Motor neuron (in vitro differentiated cells): ENCODE measurements around the gene GRAMD1B. TPM values are rescaled to one million over a fixed set of nuclear protein-coding genes. Genes with fewer than 3 reads are reported as not detected.
"Not testable (repeated sequence)": the region's sequence is repeated elsewhere in the genome, so short reads cannot be mapped to it uniquely, and the experiment has no call there.

Experiments
- ATAC-seq, 8 experiments: fragments of 200-7000 bp; cut with Tn5 transposase; replicated peaks in 6 of 8; 2 replicates each; pipeline ENCODE4 v1.8.0; 2021; ENCODE audit warnings: mild to moderate bottlenecking in 8 of 8, moderate library complexity in 8 of 8
- H3K27ac ChIP-seq, 2 donors: fragments of 250-450 bp; sonication (Bioruptor Pico); 2 replicates each; pipeline ENCODE4 v1.9.0; 2021; ENCODE audit warnings: antibody characterized with exemption in 2 of 2, mild to moderate bottlenecking in 2 of 2, moderate library complexity in 1 of 2
- H3K4me1 ChIP-seq, 2 donors: fragments of 250-450 bp; sonication (Bioruptor Pico); replicated peaks in 1 of 2; 2 replicates each; pipeline ENCODE4 v1.6.1; 2021; ENCODE audit warnings: antibody characterized with exemption in 2 of 2, mild to moderate bottlenecking in 2 of 2, moderate library complexity in 1 of 2
- H3K4me3 ChIP-seq, 5 donors: fragments of 250-450 bp; sonication (Bioruptor Pico); 2 replicates each; pipeline ENCODE4 v1.9.0; 2021; ENCODE audit warnings: antibody characterized with exemption in 5 of 5, mild to moderate bottlenecking in 5 of 5, moderate library complexity in 4 of 5
- WGBS, 10 experiments: fragments of 450-650 bp; shearing (Covaris generic); methylation state at CpG; one replicate each; pipeline ENCODE4 v1.0.0; 2022; 5-methylcytosine and 5-hydroxymethylcytosine counted together
- in situ Hi-C, 9 experiments: fragments of 400-800 bp; cut with MboI; loops; one replicate each; pipeline ENCODE4 v1.15.0; 2021; ENCODE audit warnings: low sequenced_read_pairs in 9 of 9, low pct_unique_long_range_greater_than_20kb in 2 of 9; ENCODE audit not compliant: unreplicated experiment in 9 of 9
- total RNA-seq, 8 experiments: library from RNA; unstranded; fragments of 300-600 nt; gene quantifications; 2 replicates each; pipeline versions ENCODE4 v1.2.3 to v1.2.4, GENCODE V29; 2022

The GRAMD1B gene
- total RNA-seq, 8 experiments from 2014 or later, result 0.94 to 17.1 (median 10.4) TPM

DNA sequence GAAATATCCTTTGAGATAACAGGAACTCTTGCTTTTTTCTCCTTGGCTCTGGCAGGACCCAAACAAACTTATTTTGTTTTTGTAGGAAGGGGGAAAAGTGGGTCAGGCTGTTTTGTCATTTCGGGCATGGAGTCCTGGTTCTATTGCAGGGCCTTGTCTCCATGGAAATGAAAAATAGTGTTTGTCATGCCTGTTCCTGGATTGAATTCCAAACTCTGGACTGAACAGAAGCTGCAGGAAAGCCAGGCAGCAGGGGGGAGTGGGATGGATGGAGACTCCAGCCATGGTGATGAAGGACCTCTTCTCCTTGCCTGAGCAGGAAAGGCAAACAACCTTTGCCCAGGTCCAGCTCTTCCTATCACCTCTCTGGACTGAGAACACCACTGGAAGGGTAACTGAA is 137.4 kb downstream of the GRAMD1B start:
- Histone ChIP-seq H3K27ac (no peak overlapping the region), H3K4me1 (peaks cover 8 to 16% of the 10 kb centered on the region in 2 donors), H3K4me3 (no peak overlapping the region)
- WGBS, 10 experiments, result 17 to 100% (median 63%) methylated on average over 1 of the region's 1 CpG; no CpG with 5 or more reads in 4 of the 10 experiments
- in situ Hi-C loops, result no loop called here
- peak in 1 of 8 experiments; percentile 44 for ATAC-seq

DNA sequence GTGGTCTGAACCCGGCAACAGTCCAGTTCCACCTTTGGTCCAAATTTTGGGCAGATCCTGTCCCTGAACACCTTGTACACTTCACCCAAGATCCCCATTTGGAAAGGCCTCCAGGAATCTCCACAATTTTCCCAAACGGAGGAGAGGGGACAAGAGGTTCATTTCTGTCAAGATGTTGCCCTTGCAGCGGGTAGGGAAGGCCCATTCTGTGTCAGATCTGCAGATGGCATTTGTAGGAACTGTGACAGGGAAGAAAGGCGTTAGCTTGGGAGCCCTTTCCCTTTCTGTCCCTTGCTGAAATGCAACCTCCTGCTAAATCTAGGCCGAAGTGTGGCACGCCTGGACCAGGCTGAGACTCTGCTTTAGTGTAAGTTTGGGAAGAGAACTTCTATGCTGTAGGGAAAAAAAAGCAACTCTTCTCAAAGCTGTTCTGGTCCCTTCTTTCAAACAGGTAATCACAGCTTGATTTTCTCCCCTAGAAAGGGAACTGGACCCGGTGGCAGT is 138.3 kb downstream of the GRAMD1B start:
- Histone ChIP-seq H3K4me1 (peaks cover 2 to 7% of the 10 kb centered on the region in 2 donors), H3K27ac (no peak overlapping the region), H3K4me3 (no peak overlapping the region)
- ATAC-seq, result no peak
- 70 to 100% (median 78%) methylated on average over 1 to 3 of the region's 7 CpGs; no CpG with 5 or more reads in 2 of the 10 experiments for WGBS, 10 experiments
- in situ Hi-C loops, result no loop called here

DNA sequence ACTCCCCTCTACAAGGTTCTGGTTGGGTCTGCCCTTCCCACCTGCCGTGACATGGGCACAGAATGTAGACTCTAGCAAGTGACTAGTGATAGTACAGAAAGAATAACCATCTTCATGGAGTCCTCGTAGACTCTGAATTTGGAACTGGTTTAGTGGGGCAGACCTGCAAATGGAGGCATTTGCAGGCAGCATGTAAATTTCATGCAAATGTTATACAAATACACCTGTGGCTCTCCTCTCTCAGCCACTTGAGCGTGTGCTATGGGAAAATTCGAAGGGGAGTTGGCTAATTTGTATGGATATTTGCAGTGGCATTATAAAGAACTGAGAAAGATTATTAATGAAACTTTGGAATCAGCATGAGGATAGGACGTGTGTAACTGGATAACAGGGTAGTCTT is 139.3 kb downstream of the GRAMD1B start:
- H3K27ac ChIP-seq, result no peak overlapping the region
- WGBS, 10 experiments, result 0 to 100% (median 74%) methylated on average over 1 to 4 of the region's 5 CpGs; no CpG with 5 or more reads in 1 of the 10 experiments

GRCh38 chr11:123570939-123571580 is 141.0 kb downstream of the GRAMD1B start:
- WGBS, 10 experiments, result 33 to 100% (median 94%) methylated on average over 1 to 4 of the region's 9 CpGs; no CpG with 5 or more reads in 6 of the 10 experiments
- H3K27ac ChIP-seq, result no peak overlapping the region
- ATAC-seq, result no peak
- in situ Hi-C loops, result no loop called here
- no peak overlapping the region for H3K4me3 ChIP-seq
- H3K4me1 ChIP-seq, result peaks cover 2% of the 10 kb centered on the region in 2 donors

More for the DNA sequence above, 139.3 kb downstream of the GRAMD1B start:
- Histone ChIP-seq H3K4me1 (no peaks in the 10 kb centered on the region), H3K4me3 (no peak overlapping the region)
- in situ Hi-C loops, result no loop called here
- peak in 2 of 8 experiments; percentile 33 to 96 for ATAC-seq

DNA sequence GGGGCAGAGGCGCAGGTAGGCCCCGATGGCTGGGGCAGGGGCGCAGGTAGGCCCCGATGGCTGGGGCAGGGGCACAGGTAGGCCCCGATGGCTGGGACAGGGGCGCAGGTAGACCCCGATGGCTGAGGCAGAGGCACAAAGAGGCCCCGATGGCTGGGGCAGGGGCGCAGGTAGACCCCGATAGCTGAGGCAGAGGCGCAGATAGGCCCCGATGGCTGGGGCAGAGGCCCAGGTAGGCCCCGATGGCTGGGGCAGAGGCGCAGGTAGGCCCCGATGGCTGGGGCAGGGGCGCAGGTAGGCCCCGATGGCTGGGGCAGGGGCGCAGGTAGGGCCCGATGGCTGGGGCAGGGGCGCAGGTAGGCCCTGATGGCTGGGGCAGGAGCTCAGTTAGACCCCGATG is 142.7 kb downstream of the GRAMD1B start:
- 80% methylated on average over 2 of the region's 21 CpGs; no CpG with 5 or more reads in 9 of the 10 experiments for WGBS, 10 experiments
- ATAC-seq, in situ Hi-C loops: not testable (repeated sequence)

GRCh38 chr11:123573286-123573685 is 143.2 kb downstream of the GRAMD1B start:
- in situ Hi-C loops, result no loop called here
- no peak for ATAC-seq
- Histone ChIP-seq H3K4me1 (peaks cover 3 to 5% of the 10 kb centered on the region in 2 donors), H3K27ac (no peak overlapping the region), H3K4me3 (no peak overlapping the region)
- 0 to 50% (median 35%) methylated on average over 1 to 2 of the region's 2 CpGs; no CpG with 5 or more reads in 4 of the 10 experiments for WGBS, 10 experiments

More for the DNA sequence above, 142.7 kb downstream of the GRAMD1B start:
- not testable (repeated sequence) for H3K4me1 ChIP-seq, H3K27ac ChIP-seq, H3K4me3 ChIP-seq

DNA sequence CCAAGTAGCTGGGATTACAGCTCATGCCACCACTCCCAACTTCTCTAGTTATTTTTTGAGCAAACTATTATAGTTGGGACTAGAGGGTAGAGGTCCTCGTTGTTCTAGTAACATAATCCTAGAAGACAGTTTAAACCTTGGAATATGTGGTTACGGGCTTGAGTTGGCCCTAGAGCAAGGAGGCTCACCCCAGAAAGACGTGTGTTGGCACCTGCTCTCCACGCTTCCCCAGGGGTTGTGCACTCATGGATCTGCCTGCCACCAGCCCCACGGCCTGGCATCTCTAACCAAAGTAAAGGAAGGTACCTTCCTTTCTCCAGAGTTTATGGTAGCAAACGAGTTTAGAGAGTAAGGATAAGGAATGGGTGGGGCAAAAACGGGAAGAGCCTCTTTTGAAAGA is 145.4 kb downstream of the GRAMD1B start:
- peaks cover 5% of the 10 kb centered on the region in 2 donors for H3K4me1 ChIP-seq
- H3K4me3 ChIP-seq, result no peak overlapping the region
- 0 to 100% (median 58%) methylated on average over 1 to 3 of the region's 7 CpGs; no CpG with 5 or more reads in 1 of the 10 experiments for WGBS, 10 experiments
- no peak overlapping the region for H3K27ac ChIP-seq
- ATAC-seq, result no peak
- in situ Hi-C loops, result loop anchor here in 2 of 9 experiments (25.0 kb wide), 1 partner anchor 137 kb away; no protein-coding TSS in a partner anchor

DNA sequence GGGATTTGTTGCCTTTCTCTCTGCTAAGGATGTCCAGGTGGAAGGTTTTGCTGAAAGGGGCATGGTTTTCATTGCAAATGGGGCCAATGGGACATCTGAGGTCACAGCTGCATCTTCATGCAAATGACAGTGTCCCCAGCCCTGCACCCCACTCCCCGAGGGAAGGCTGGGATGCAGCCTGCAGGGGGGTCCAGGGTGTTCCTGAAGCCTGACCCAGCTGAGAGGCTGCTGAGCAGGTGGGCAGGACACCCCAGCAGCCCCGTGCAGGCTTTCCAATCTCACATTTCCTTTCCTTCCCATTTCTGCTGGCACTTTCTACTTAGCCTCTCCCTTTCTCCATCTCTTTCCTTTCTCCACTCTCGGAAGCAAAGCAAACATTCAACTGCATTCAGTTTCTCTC is 146.0 kb downstream of the GRAMD1B start:
- peaks cover 5% of the 10 kb centered on the region in 2 donors for H3K4me1 ChIP-seq
- ATAC-seq, result no peak
- in situ Hi-C loops, result loop anchor here in 2 of 9 experiments (25.0 kb wide), 1 partner anchor 136 kb away; no protein-coding TSS in a partner anchor
- no peak overlapping the region for H3K4me3 ChIP-seq
- H3K27ac ChIP-seq, result no peak overlapping the region
- WGBS, 10 experiments, result 0 to 80% (median 50%) methylated on average over 1 to 3 of the region's 3 CpGs; no CpG with 5 or more reads in 2 of the 10 experiments

DNA sequence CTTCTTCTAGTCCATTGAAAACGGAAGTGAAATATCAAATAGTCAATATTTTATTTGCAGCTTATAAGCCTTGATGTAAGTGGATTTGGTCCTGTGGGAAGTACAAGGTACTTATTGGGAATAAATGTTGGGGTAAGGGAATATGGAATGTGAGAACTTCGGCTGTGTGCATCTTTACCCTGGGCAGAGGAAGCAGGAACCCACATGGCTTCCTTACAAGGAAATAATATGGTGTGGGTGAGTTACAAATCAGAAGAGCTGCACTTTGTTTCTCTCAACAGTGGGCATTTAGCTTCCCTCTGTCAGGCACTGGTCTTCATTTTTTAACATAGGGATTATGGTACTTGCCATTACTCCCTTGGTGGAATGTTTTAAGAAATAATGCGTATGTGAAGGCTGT is 146.4 kb downstream of the GRAMD1B start:
- ATAC-seq, result no peak
- Histone ChIP-seq H3K4me1 (peaks cover 5% of the 10 kb centered on the region in 2 donors), H3K4me3 (no peak overlapping the region), H3K27ac (no peak overlapping the region)
- in situ Hi-C loops, result loop anchor here in 2 of 9 experiments (25.0 kb wide), 1 partner anchor 136 kb away; no protein-coding TSS in a partner anchor
- 4 to 67% (median 41%) methylated on average over 2 to 3 of the region's 3 CpGs; no CpG with 5 or more reads in 1 of the 10 experiments for WGBS, 10 experiments

GRCh38 chr11:123577081-123577598 is 147.1 kb downstream of the GRAMD1B start:
- ATAC-seq, result peak; percentile 46 to 85 (median 70)
- peaks cover 5% of the 10 kb centered on the region in 2 donors for H3K4me1 ChIP-seq
- no peak overlapping the region for H3K4me3 ChIP-seq
- 0 to 91% (median 28%) methylated on average over 4 to 20 of the region's 37 CpGs; no CpG with 5 or more reads in 3 of the 10 experiments for WGBS, 10 experiments
- in situ Hi-C loops, result loop anchor here in 2 of 9 experiments (25.0 kb wide), 1 partner anchor 135 kb away; no protein-coding TSS in a partner anchor
- H3K27ac ChIP-seq, result no peak overlapping the region

DNA sequence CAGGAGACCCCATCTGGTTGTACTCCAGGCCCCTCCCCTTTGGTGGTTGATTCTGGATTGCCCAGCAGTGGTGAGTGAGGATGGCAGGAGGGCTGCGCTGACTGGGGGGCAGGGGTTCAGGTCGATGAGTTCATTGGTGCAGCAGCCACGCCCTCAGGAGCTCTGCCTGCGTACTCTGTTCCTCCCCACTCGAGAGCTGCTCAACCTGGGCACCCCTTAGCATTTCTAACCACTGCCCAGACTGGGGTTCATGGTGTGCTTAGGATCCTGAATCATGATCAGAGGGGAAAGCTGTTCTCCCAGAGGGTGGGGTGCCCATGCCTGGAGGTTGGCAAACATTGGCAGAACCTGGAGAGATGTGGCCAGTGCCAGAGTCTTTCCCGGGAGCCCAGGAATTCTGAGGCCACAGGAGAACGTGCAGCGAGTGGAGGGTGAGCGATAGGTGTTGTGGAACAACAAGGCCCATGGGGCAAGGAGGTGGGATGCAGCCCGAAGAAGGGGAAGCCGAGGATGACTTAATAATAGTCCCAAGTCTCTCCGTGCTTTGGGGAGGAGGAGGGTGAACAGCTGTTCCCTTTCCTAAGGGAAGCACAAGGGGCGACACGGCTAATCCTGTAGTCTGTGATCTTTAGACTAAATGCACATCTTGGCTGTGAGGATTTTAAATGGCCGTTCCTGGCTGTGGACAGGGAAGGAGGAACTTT is 148.9 kb downstream of the GRAMD1B start:
- in situ Hi-C loops, result loop anchor here in 2 of 9 experiments (25.0 kb wide), 1 partner anchor 133 kb away; no protein-coding TSS in a partner anchor
- Histone ChIP-seq H3K4me1 (peaks cover 5% of the 10 kb centered on the region in 2 donors), H3K27ac (no peak overlapping the region), H3K4me3 (no peak overlapping the region)
- no peak for ATAC-seq
- WGBS, 10 experiments, result 67 to 93% (median 88%) methylated on average over 3 to 8 of the region's 15 CpGs; no CpG with 5 or more reads in 5 of the 10 experiments

- no peak overlapping the region for H3K4me3 ChIP-seq
- no peak for ATAC-seq
- no peak overlapping the region for H3K27ac ChIP-seq
- in situ Hi-C loops, result loop anchor here in 2 of 9 experiments (25.0 kb wide), 1 partner anchor 133 kb away; no protein-coding TSS in a partner anchor
- WGBS, 10 experiments, result 80 to 100% (median 94%) methylated on average over 1 to 5 of the region's 5 CpGs; no CpG with 5 or more reads in 2 of the 10 experiments
- peaks cover 5% of the 10 kb centered on the region in 2 donors for H3K4me1 ChIP-seq
These were observed 149.4 kb downstream of the GRAMD1B start for GRCh38 chr11:123579482-123579812.
